ENCODE data around the gene TMEM202. TPM values are rescaled to one million over a fixed set of nuclear protein-coding genes. Genes with fewer than 3 reads are reported as not detected.

Gene TMEM202
- total RNA-seq, 4 donors from 2014 or later, result not detected

DNA sequence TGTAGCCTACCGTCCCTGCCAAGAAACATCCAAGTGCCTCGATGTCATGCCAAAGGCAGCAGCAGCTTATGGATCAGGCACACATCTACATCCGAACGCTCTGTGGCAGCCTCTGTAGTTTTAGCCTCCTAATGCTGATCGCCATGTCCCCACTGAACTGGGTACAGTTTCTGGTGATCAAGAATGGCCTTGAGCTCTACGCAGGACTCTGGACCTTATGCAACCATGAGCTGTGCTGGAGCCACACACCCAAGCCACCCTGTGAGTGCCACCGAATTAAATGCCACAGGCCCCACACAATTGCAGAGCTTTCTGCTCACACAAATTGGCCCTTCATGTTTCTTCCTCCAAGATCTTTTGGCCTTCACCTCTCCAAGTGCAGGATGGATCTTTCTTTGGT, 543 bp downstream of the TMEM202 start:
- 86 to 89% methylated on average over 7 of the region's 7 CpGs for WGBS, 2 donors

GRCh38 chr15:72402726-72403125, 4.6 kb downstream of the TMEM202 start:
- WGBS, 2 donors, result 73 to 86% methylated on average over 5 of the region's 5 CpGs
- DNase-seq (ENCODE audit: low spot score in 2 of 2), result no peak
- H3K27me3 ChIP-seq, result no peaks in the 10 kb centered on the region

More for the DNA sequence above, 543 bp downstream of the TMEM202 start:
- Histone ChIP-seq H3K4me3 (no peak overlapping the region), H3K9me3 (no peaks in the 10 kb centered on the region), H3K27ac (no peak overlapping the region), H3K4me1 (no peaks in the 10 kb centered on the region), H3K36me3 (no peaks in the 10 kb centered on the region), H3K27me3 (no peaks in the 10 kb centered on the region)
- no peak for TF ChIP-seq EP300 (IDR thresholded peaks at IDR 0.05)
- DNase-seq (ENCODE audit: low spot score in 2 of 2), result no peak

DNA sequence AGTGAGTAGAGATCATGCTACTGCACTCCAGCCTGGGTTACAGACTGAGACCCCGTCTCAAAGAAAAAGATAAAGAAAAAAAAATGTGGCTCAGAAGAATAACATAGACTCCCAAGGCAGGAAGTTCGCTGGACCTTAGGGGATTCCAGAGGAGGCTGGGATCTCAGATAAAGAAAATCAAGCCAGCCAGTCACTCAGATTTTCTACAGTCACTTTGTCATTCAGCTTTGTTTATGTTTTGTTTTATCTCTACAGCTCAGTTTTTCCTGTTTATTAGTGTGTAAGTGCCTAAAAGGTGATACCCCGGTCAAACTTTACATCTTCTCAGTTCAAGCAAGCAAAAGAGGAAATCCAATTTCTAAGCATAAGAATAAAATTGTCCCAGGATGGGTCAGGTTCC, 6.3 kb downstream of the TMEM202 start:
- Histone ChIP-seq H3K27me3 (no peaks in the 10 kb centered on the region), H3K4me1 (no peaks in the 10 kb centered on the region), H3K4me3 (no peak overlapping the region), H3K27ac (no peak overlapping the region), H3K9me3 (no peaks in the 10 kb centered on the region), H3K36me3 (no peaks in the 10 kb centered on the region)
- no peak for TF ChIP-seq POLR2A (IDR thresholded peaks at IDR 0.05)
- 41 to 47% methylated on average over 3 of the region's 3 CpGs for WGBS, 2 donors
- DNase-seq (ENCODE audit: low spot score in 2 of 2), result no peak

More at GRCh38 chr15:72402726-72403125, 4.6 kb downstream of the TMEM202 start:
- Histone ChIP-seq H3K4me1 (no peaks in the 10 kb centered on the region), H3K4me3 (no peak overlapping the region), H3K9me3 (no peaks in the 10 kb centered on the region), H3K27ac (no peak overlapping the region), H3K36me3 (no peaks in the 10 kb centered on the region)
- no peak for TF ChIP-seq POLR2A (IDR thresholded peaks at IDR 0.05)
- TF ChIP-seq CTCF (IDR thresholded peaks at IDR 0.05), result no peak
- TF ChIP-seq EP300 (IDR thresholded peaks at IDR 0.05), result no peak

DNA sequence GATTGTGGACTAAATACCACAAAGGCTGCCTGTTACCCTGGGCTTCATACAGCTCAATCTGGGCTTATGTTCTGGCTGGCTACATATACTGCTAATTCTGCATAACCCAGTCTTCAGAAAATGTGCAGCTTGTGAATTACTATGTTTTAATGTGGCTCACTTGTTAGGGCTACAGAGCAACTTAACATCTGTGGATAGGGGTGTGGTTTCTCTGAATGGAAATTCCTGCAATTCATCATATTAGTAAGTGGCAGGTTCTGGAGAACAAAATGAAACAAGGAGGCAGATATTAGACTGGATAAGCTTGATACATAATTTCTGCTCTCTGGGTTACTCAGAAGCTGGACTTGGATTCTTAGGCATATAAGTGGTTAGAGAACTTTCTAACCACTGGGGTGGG, 6.7 kb downstream of the TMEM202 start:
- Histone ChIP-seq H3K4me1 (no peaks in the 10 kb centered on the region), H3K36me3 (no peaks in the 10 kb centered on the region), H3K27me3 (no peaks in the 10 kb centered on the region), H3K27ac (no peak overlapping the region), H3K9me3 (no peaks in the 10 kb centered on the region), H3K4me3 (no peak overlapping the region)
- DNase-seq (ENCODE audit: low spot score in 2 of 2), result no peak
- TF ChIP-seq POLR2A (IDR thresholded peaks at IDR 0.05) (no peak), EP300 (IDR thresholded peaks at IDR 0.05) (no peak), CTCF (IDR thresholded peaks at IDR 0.05) (no peak)

DNA sequence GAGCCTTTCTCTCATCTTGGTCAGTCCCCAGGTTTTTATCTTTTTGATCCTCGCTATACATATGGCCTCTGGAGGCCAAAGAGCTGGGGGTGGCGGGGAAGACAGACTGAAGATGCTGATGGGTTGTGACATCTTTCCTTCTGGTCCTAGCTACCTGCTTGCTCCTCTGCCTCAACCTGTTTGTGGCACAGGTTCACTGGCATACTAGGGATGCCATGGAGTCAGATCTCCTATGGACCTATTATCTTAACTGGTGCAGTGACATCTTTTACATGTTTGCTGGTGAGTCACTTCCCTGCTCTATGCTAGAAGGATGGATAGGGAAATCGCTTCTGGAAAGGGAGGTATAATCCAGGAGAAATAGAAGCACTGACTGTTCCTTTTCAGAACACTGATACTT, 8.8 kb downstream of the TMEM202 start:
- Histone ChIP-seq H3K4me1 (no peaks in the 10 kb centered on the region), H3K27ac (no peak overlapping the region), H3K36me3 (no peaks in the 10 kb centered on the region), H3K4me3 (no peak overlapping the region), H3K9me3 (peaks cover 0 to 6% (median 0%) of the 10 kb centered on the region in 4 donors), H3K27me3 (no peaks in the 10 kb centered on the region)
- no peak for DNase-seq (ENCODE audit: low spot score in 2 of 2)
- no peak for TF ChIP-seq POLR2A (IDR thresholded peaks at IDR 0.05)
- TF ChIP-seq EP300 (IDR thresholded peaks at IDR 0.05), result no peak
- no peak for TF ChIP-seq CTCF (IDR thresholded peaks at IDR 0.05)
- 74% methylated on average over 3 of the region's 3 CpGs for WGBS, 2 donors

DNA sequence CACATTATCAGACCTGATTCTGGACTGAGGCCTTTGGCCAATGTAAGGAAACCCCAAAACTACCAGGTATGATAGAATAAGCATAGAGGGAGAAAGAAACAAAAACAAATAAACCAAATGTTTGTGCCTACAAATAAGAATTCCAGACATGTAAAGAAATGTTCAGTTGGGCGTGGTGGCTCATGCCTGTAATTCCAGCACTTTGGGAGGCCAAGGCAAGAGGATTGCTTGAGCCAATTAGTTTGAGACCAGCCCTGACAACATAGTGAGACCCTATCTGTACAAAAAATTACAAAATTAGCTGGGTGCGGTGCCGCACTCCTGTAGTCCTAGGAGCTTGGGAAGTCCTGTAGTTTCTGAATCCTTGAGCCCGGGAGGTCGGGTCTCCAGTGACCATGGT, 13.0 kb downstream of the TMEM202 start:
- Histone ChIP-seq H3K36me3 (no peaks in the 10 kb centered on the region), H3K4me1 (no peaks in the 10 kb centered on the region), H3K9me3 (peaks cover 0 to 14% (median 0%) of the 10 kb centered on the region in 4 donors), H3K27me3 (no peaks in the 10 kb centered on the region), H3K27ac (no peak overlapping the region), H3K4me3 (no peak overlapping the region)
- TF ChIP-seq POLR2A (IDR thresholded peaks at IDR 0.05) (no peak), CTCF (IDR thresholded peaks at IDR 0.05) (no peak), EP300 (IDR thresholded peaks at IDR 0.05) (no peak)
- 82 to 88% methylated on average over 5 of the region's 5 CpGs for WGBS, 2 donors
- DNase-seq (ENCODE audit: low spot score in 2 of 2), result no peak
